Mesendoderm (in vitro differentiated cells): ENCODE results near the gene PIGL.

Experiments
- DNase-seq: peaks from one replicate; pipeline ENCODE4 v3.0.0; 2013
- H2AK5ac ChIP-seq: 2 replicates; pipeline ENCODE4 v1.6.1; 2013; ENCODE audit warnings: low read length, inconsistent platforms
- H2BK120ac ChIP-seq: 2 replicates; pipeline ENCODE4 v1.6.1; 2013; ENCODE audit warnings: low read depth, mild to moderate bottlenecking, low read length, moderate library complexity, mixed read lengths
- H2BK15ac ChIP-seq: replicated peaks from 2 replicates; pipeline ENCODE4 v1.6.1; 2013; ENCODE audit warnings: low read depth, mild to moderate bottlenecking, moderate library complexity
- H2BK5ac ChIP-seq: 2 replicates; pipeline ENCODE4 v1.6.1; 2013; ENCODE audit warnings: low read length, inconsistent platforms
- H3K18ac ChIP-seq: 2 replicates; pipeline ENCODE4 v1.6.1; 2013; ENCODE audit warnings: mild to moderate bottlenecking, low read length, mixed read lengths
- H3K23ac ChIP-seq: one replicate; pipeline ENCODE4 v1.6.1; 2013; ENCODE audit warnings: low read length
- H3K27ac ChIP-seq: 2 replicates; pipeline ENCODE4 v1.5.1; 2013; ENCODE audit warnings: low read depth, mild to moderate bottlenecking, inconsistent platforms, low read length, moderate library complexity
- H3K27me3 ChIP-seq: 2 replicates; pipeline ENCODE4 v1.6.1; 2013; ENCODE audit warnings: low read length, control low read depth, mild to moderate bottlenecking, inconsistent platforms; ENCODE audit not compliant: insufficient read depth, poor library complexity
- H3K36me3 ChIP-seq: 2 replicates; pipeline ENCODE4 v1.6.1; 2013; ENCODE audit warnings: low read length, inconsistent platforms; ENCODE audit not compliant: control insufficient read depth, insufficient read depth
- H3K4ac ChIP-seq: one replicate; pipeline ENCODE4 v1.6.1; 2013; ENCODE audit warnings: low read depth, mild to moderate bottlenecking, low read length, moderate library complexity
- H3K4me1 ChIP-seq: 2 replicates; pipeline ENCODE4 v1.6.1; 2013; ENCODE audit warnings: low read depth, low read length, inconsistent platforms; ENCODE audit not compliant: control insufficient read depth
- H3K4me2 ChIP-seq: 2 replicates; pipeline ENCODE4 v1.6.1; 2013; ENCODE audit warnings: low read length
- H3K4me3 ChIP-seq: 2 replicates; pipeline ENCODE4 v1.5.1; 2013; ENCODE audit warnings: mild to moderate bottlenecking, low read length
- H3K56ac ChIP-seq: one replicate; pipeline ENCODE4 v1.6.1; 2013; ENCODE audit warnings: low read length
- H3K79me1 ChIP-seq: 2 replicates; pipeline ENCODE4 v1.6.1; 2013; ENCODE audit warnings: low read length, inconsistent platforms
- H3K79me2 ChIP-seq: 2 replicates; pipeline ENCODE4 v1.6.1; 2013; ENCODE audit warnings: mild to moderate bottlenecking, low read length; ENCODE audit not compliant: control insufficient read depth, insufficient read depth
- H3K9ac ChIP-seq: 2 replicates; pipeline ENCODE4 v1.6.1; 2013; ENCODE audit warnings: low read length, inconsistent platforms
- H4K5ac ChIP-seq: one replicate; pipeline ENCODE4 v1.6.1; 2013; ENCODE audit warnings: low read length
- H4K8ac ChIP-seq: one replicate; pipeline ENCODE4 v1.6.1; 2013; ENCODE audit warnings: low read depth, mild to moderate bottlenecking, control low read depth, low read length, moderate library complexity
- WGBS: extraction: QIAGEN DNeasy Blood & Tissue Kit; methylation state at CpG from one replicate; pipeline ENCODE4 v1.1.7; 2013; ENCODE audit warnings: low lambda C conversion rate, missing lambda C conversion rate; ENCODE audit not compliant: insufficient coverage; ENCODE audit errors: extremely low coverage; 5-methylcytosine and 5-hydroxymethylcytosine counted together

The PIGL gene

GRCh38 chr17:16286947-16287562 lies 70.0 kb downstream of the PIGL start:
- no peaks in the 10 kb centered on the region for H3K79me1 ChIP-seq
- no peak overlapping the region for H3K56ac ChIP-seq
- no peak overlapping the region for H4K5ac ChIP-seq
- peak overlapping the region; percentile 24 for H3K9ac ChIP-seq
- DNase-seq: no peak
- H3K23ac ChIP-seq: no peak overlapping the region
- H3K79me2 ChIP-seq: no peaks in the 10 kb centered on the region
- H2BK120ac ChIP-seq: no peak overlapping the region
- H3K27me3 ChIP-seq: no peaks in the 10 kb centered on the region
- H3K36me3 ChIP-seq: no peaks in the 10 kb centered on the region
- H2AK5ac ChIP-seq: no peak overlapping the region
- H3K4me1 ChIP-seq: peaks cover 4% of the 10 kb centered on the region
- no peak overlapping the region for H2BK15ac ChIP-seq
- H2BK5ac ChIP-seq: no peak overlapping the region
- H3K4me3 ChIP-seq: no peak overlapping the region
- H3K27ac ChIP-seq: peak overlapping the region; percentile 27
- no peak overlapping the region for H3K4ac ChIP-seq
- WGBS: no CpG with 5 or more reads among the region's 10 CpGs
- H4K8ac ChIP-seq: no peak overlapping the region
- no peak overlapping the region for H3K18ac ChIP-seq
- H3K4me2 ChIP-seq: no peak overlapping the region

DNA sequence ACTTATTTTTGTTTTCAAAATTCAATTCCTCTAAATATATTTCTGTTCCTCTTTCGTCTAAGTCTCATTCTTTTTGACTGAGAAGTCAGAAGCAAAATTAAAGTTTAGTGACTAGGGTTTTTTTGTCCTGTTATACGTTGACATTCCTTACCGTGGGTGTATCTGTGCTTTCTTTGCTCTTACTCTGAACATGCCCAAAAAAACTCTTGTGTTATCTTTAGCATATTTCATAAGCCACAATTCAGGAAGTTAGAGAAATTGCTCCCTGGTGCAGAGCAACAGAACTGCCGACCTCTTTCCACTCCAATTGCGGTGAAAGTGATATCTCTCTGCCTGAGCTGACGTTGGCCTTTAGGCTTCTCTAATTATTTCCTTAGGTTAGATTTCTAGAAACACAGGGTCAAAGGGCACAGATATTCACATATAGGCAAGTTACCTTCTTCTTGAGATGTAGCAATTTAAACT lies 70.6 kb downstream of the PIGL start:
- Histone ChIP-seq H3K4me2 (no peak overlapping the region), H2BK120ac (no peak overlapping the region), H3K9ac (no peak overlapping the region), H4K5ac (no peak overlapping the region), H2BK15ac (no peak overlapping the region), H3K27me3 (no peaks in the 10 kb centered on the region), H3K4ac (no peak overlapping the region), H3K23ac (no peak overlapping the region), H3K56ac (no peak overlapping the region), H3K4me3 (no peak overlapping the region), H4K8ac (no peak overlapping the region), H2BK5ac (no peak overlapping the region), H2AK5ac (no peak overlapping the region), H3K27ac (no peak overlapping the region), H3K36me3 (no peaks in the 10 kb centered on the region), H3K79me2 (no peaks in the 10 kb centered on the region), H3K18ac (no peak overlapping the region), H3K4me1 (peaks cover 4% of the 10 kb centered on the region), H3K79me1 (no peaks in the 10 kb centered on the region)
- WGBS: no CpG with 5 or more reads among the region's 6 CpGs
- DNase-seq: no peak

DNA sequence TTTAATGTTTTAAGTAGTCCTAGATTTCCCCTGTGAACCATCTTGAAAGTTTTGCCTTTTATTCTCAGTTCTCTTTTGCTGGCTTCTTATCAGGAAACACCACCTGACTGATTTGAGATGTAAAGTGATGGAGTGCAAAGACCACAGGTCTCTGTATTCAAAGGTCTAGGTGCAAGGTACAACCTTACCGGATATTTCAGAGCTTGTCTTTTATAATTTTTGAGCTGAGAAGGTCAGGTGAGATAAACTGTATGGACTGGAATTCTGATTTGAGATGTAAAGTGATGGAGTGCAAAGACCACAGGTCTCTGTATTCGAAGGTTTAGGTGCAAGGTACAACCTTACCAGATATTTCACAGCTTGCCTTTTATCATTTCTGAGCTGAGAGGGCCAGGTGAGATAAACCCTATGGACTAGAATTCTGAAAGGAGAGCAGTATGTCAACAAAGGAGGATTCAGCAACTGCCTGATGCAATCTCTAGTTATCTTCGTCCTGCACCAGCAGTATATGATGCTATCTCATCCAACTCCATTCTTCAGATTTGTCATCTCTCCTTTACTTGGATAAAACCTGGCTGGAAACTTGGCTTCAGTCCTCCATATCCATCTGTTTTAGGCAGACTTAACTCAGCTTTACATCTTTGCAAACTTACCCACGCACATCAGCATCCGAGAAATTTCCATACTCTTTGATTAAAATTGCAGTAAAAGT lies 72.0 kb downstream of the PIGL start:
- Histone ChIP-seq H3K27me3 (no peaks in the 10 kb centered on the region), H3K23ac (no peak overlapping the region), H3K18ac (no peak overlapping the region), H3K27ac (no peak overlapping the region), H3K9ac (no peak overlapping the region), H3K56ac (no peak overlapping the region), H2BK120ac (no peak overlapping the region), H2AK5ac (no peak overlapping the region), H3K4me2 (no peak overlapping the region), H3K4me3 (no peak overlapping the region), H2BK5ac (no peak overlapping the region), H3K36me3 (no peaks in the 10 kb centered on the region), H3K4me1 (peaks cover 4% of the 10 kb centered on the region), H4K5ac (no peak overlapping the region), H3K79me1 (no peaks in the 10 kb centered on the region), H3K79me2 (no peaks in the 10 kb centered on the region), H2BK15ac (no peak overlapping the region), H3K4ac (no peak overlapping the region), H4K8ac (no peak overlapping the region)
- WGBS: no CpG with 5 or more reads among the region's 5 CpGs
- peak; percentile 57 for DNase-seq

DNA sequence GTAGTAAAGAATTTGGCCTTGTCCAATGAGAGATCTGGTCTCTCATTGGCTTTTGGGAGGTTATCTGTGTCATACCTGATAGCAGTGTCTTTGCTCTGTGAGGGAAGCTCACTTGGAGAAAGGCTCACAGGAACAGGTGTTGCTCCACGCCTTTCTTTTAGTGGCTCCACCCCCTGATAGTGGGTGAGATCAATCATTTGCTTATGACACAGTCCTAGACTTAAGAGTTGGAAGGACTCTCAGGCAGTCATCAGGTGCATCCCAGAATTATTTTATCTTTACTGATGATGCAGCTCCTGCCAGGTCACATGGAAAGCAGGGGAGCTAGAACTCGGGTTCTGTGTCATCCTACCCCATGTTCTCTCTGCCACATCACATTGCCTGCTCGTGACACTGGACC lies 76.9 kb downstream of the PIGL start:
- H2BK120ac ChIP-seq: no peak overlapping the region
- no peak overlapping the region for H3K23ac ChIP-seq
- H3K36me3 ChIP-seq: no peaks in the 10 kb centered on the region
- no peak overlapping the region for H2BK5ac ChIP-seq
- WGBS: no CpG with 5 or more reads among the region's 3 CpGs
- H3K4me1 ChIP-seq: peaks cover 5% of the 10 kb centered on the region
- H3K9ac ChIP-seq: no peak overlapping the region
- no peak overlapping the region for H3K4me3 ChIP-seq
- no peak overlapping the region for H2BK15ac ChIP-seq
- H3K56ac ChIP-seq: no peak overlapping the region
- H3K27ac ChIP-seq: no peak overlapping the region
- DNase-seq: no peak
- no peaks in the 10 kb centered on the region for H3K79me2 ChIP-seq
- no peaks in the 10 kb centered on the region for H3K79me1 ChIP-seq
- no peak overlapping the region for H4K8ac ChIP-seq
- no peak overlapping the region for H4K5ac ChIP-seq
- no peak overlapping the region for H3K4ac ChIP-seq
- H3K4me2 ChIP-seq: no peak overlapping the region
- no peak overlapping the region for H2AK5ac ChIP-seq
- no peak overlapping the region for H3K18ac ChIP-seq
- H3K27me3 ChIP-seq: no peaks in the 10 kb centered on the region

DNA sequence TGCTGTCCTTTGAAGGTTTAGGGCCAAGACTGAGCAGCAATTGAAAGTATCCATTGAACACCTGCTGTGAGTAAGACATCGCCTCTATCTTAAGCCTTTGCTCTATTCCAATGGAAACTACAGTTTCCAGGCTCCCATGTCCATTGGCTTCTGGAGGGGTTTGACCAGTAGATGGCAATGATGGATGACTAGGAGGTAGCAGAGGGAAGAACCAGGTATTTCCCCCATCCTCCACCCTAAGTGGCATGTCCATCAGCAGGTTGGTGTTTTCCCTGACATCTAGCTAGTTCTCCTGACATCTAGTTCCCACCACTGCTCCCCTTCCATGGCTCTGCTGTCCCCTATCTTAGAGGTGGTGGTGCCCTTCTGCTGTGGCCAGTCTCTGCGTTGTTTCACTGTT lies 77.5 kb downstream of the PIGL start:
- Histone ChIP-seq H2BK120ac (no peak overlapping the region), H3K79me1 (no peaks in the 10 kb centered on the region), H4K8ac (no peak overlapping the region), H2BK5ac (no peak overlapping the region), H3K18ac (no peak overlapping the region), H3K4ac (no peak overlapping the region), H3K4me1 (peaks cover 5% of the 10 kb centered on the region), H3K9ac (no peak overlapping the region), H3K56ac (no peak overlapping the region), H3K79me2 (no peaks in the 10 kb centered on the region), H2AK5ac (no peak overlapping the region), H3K4me3 (no peak overlapping the region), H3K23ac (no peak overlapping the region), H3K27me3 (no peaks in the 10 kb centered on the region), H3K4me2 (no peak overlapping the region), H3K36me3 (peaks cover under 1% of the 10 kb centered on the region), H3K27ac (no peak overlapping the region), H2BK15ac (no peak overlapping the region), H4K5ac (no peak overlapping the region)
- WGBS: no CpG with 5 or more reads among the region's 2 CpGs
- DNase-seq: no peak
